NCI-H1417 treated with DMSO at 0.1 percent for 48 hours (cell line): Measurements from ENCODE around the gene GCNT2.
"Not testable (repeated sequence)": the region's sequence is repeated elsewhere in the genome, so short reads cannot be mapped to it uniquely, and the experiment has no call there.

ENCODE experiments used
- DNase-seq: peaks from one replicate; lab custom pipeline; 2025; lab: John Stamatoyannopoulos, UW

GCNT2 gene

GRCh38 chr6:10521104-10521808 lies at the start of gene GCNT2:
Gene GCNT2, plus strand, starts transcription at chr6:10521351. Its CDS starts 7,561 bp downstream, at chr6:10528912.
- peak; percentile 28 for DNase-seq

- DNase-seq = no peak
Measured at GRCh38 chr6:10472634-10473033, 48.5 kb upstream of the GCNT2 start.

- no peak for DNase-seq
Measured at GRCh38 chr6:10478187-10479040, 42.7 kb upstream of the GCNT2 start.

- no peak for DNase-seq
Measured at GRCh38 chr6:10479939-10480700, 41.0 kb upstream of the GCNT2 start.

GRCh38 chr6:10481101-10481500 lies 40.0 kb upstream of the GCNT2 start:
- DNase-seq = no peak

- no peak for DNase-seq
Measured at GRCh38 chr6:10482636-10483257, 38.4 kb upstream of the GCNT2 start.

- no peak for DNase-seq
Measured at GRCh38 chr6:10484912-10485311, 36.2 kb upstream of the GCNT2 start.

- no peak for DNase-seq
Measured at GRCh38 chr6:10485406-10485805, 35.7 kb upstream of the GCNT2 start.

GRCh38 chr6:10486215-10486614 lies 34.9 kb upstream of the GCNT2 start:
- no peak for DNase-seq

GRCh38 chr6:10486944-10487588 lies 34.1 kb upstream of the GCNT2 start:
- not testable (repeated sequence) for DNase-seq

GRCh38 chr6:10487668-10488327 lies 33.4 kb upstream of the GCNT2 start:
- DNase-seq = no peak

GRCh38 chr6:10491463-10491862 lies 29.7 kb upstream of the GCNT2 start:
- DNase-seq = no peak

- DNase-seq = not testable (repeated sequence)
Measured at GRCh38 chr6:10491905-10492304, 29.2 kb upstream of the GCNT2 start.

GRCh38 chr6:10495029-10495428 lies 26.1 kb upstream of the GCNT2 start:
- DNase-seq = no peak

GRCh38 chr6:10505529-10505928 lies 15.6 kb upstream of the GCNT2 start:
- peak; percentile 81 for DNase-seq

GRCh38 chr6:10507298-10507697 lies 13.9 kb upstream of the GCNT2 start:
- DNase-seq = no peak

GRCh38 chr6:10507715-10508114 lies 13.4 kb upstream of the GCNT2 start:
- no peak for DNase-seq

GRCh38 chr6:10510592-10511367 lies 10.4 kb upstream of the GCNT2 start:
- peak; percentile 45 for DNase-seq

- DNase-seq = no peak
Measured at GRCh38 chr6:10511477-10511876, 9.7 kb upstream of the GCNT2 start.

GRCh38 chr6:10513544-10513943 lies 7.6 kb upstream of the GCNT2 start:
- DNase-seq = no peak
